ENCODE results near the gene KLK3. TPM values are rescaled to one million over a fixed set of nuclear protein-coding genes. Genes with fewer than 3 reads are reported as not detected.

KLK3 gene
- polyA plus RNA-seq, 2 of the 4 experiments (the other 2 are of a cell fraction), result not detected

- no peak for TF ChIP-seq CBX2 (IDR thresholded peaks at IDR 0.05; ENCODE audit: borderline replicate concordance, low read depth)
Measured at GRCh38 chr19:50833802-50834167, 20.9 kb upstream of the KLK3 start (continued).

- peak in 1 of 2 experiments; percentile 51 for DNase-seq (ENCODE audit: low read depth in 1 of 2, low spot score in 1 of 2)
- 51% methylated on average over 13 of the region's 13 CpGs for WGBS (ENCODE audit: missing lambda C conversion rate)
- H3K27ac ChIP-seq, result peak overlapping the region; percentile 64 to 83
Measured at GRCh38 chr19:50835103-50835784, 19.5 kb upstream of the KLK3 start.

GRCh38 chr19:50835785-50836542, 18.8 kb upstream of the KLK3 start:
- Histone ChIP-seq H3K4me3 (peak overlapping the region; percentile 56), H3K9me3 (no peaks in the 10 kb centered on the region), H3K27ac (peak overlapping the region; percentile 64 to 83), H3K4me2 (peak overlapping the region; percentile 91), H3K4me1 (peaks cover 9% of the 10 kb centered on the region; the same call in 1 of the 3 replicates)
- FAIRE-seq (no peak), DNase-seq (ENCODE audit: low read depth in 1 of 2, low spot score in 1 of 2) (peak; percentile 83 to 95), ATAC-seq (peak; percentile 83 to 96)
- POLR2A ChIA-PET, result no interaction called here
- CTCF ChIA-PET, result interaction anchor here (0.9 to 4.8 kb wide), 2 partner anchors 9 to 86 kb away, joined by 3 to 39 read pairs; no protein-coding TSS in a partner anchor
- 12% methylated on average over 35 of the region's 67 CpGs for WGBS (ENCODE audit: missing lambda C conversion rate)
- TF ChIP-seq JUN (IDR thresholded peaks at IDR 0.05), result peak in 1 of 2 experiments; percentile 54; a peak in 1 of 5 replicates
- no peak for TF ChIP-seq PBX3 (IDR thresholded peaks at IDR 0.05)
- no peak for TF ChIP-seq TP53 (CRISPR knock-in tag; IDR thresholded peaks at IDR 0.05)
- no peak for TF ChIP-seq HOXB5 (CRISPR knock-in tag; IDR thresholded peaks at IDR 0.05)
- no peak for TF ChIP-seq CEBPB (IDR thresholded peaks at IDR 0.05)
- TF ChIP-seq RAD21 (conservative IDR thresholded peaks at IDR 0.05 in 1 of 2, IDR thresholded peaks at IDR 0.05 in 1 of 2), result no peak
- no peak for TF ChIP-seq JUNB (IDR thresholded peaks at IDR 0.05)
- TF ChIP-seq ZSCAN20 (CRISPR knock-in tag; IDR thresholded peaks at IDR 0.05), result no peak
- TF ChIP-seq CBX2 (IDR thresholded peaks at IDR 0.05; ENCODE audit: borderline replicate concordance, low read depth), result no peak
- no peak for TF ChIP-seq REST (IDR thresholded peaks at IDR 0.05)
- peak; percentile 60; the same call in 1 of the 3 replicates for TF ChIP-seq BCL3 (IDR thresholded peaks at IDR 0.05)
- no peak for TF ChIP-seq KDM5A (IDR thresholded peaks at IDR 0.05)
- TF ChIP-seq E2F6 (IDR thresholded peaks at IDR 0.05; ENCODE audit: borderline replicate concordance, low read depth), result 0 out of 2 replicates have a peak, but pooled peaks have one; percentile 64
- no peak for TF ChIP-seq HOXA7 (CRISPR knock-in tag; IDR thresholded peaks at IDR 0.05)
- TF ChIP-seq HOXB13 (CRISPR knock-in tag; IDR thresholded peaks at IDR 0.05; ENCODE audit: low read depth), result no peak
- TF ChIP-seq POLR2AphosphoS2 (conservative IDR thresholded peaks at IDR 0.05; ENCODE audit: low read length), result no peak
- TF ChIP-seq FOXS1 (CRISPR knock-in tag; IDR thresholded peaks at IDR 0.05), result no peak
- no peak for TF ChIP-seq RARB (CRISPR knock-in tag; IDR thresholded peaks at IDR 0.05)
- TF ChIP-seq RFX5 (IDR thresholded peaks at IDR 0.05), result no peak
- TF ChIP-seq TFCP2L1 (CRISPR knock-in tag; IDR thresholded peaks at IDR 0.05), result no peak
- peak; percentile 97 for TF ChIP-seq POLR2A (IDR thresholded peaks at IDR 0.05; ENCODE audit: low read length)
- TF ChIP-seq USF2 (IDR thresholded peaks at IDR 0.05), result no peak
- TF ChIP-seq BHLHE40 (IDR thresholded peaks at IDR 0.05; ENCODE audit: low read depth, low read length), result no peak
- TF ChIP-seq CHD2 (IDR thresholded peaks at IDR 0.05; ENCODE audit: low read length, partially characterized antibody), result no peak
- TF ChIP-seq ZC3H11A (IDR thresholded peaks at IDR 0.05), result no peak
- TF ChIP-seq NR3C1 (IDR thresholded peaks at IDR 0.05), result no peak

More at GRCh38 chr19:50835103-50835784, 19.5 kb upstream of the KLK3 start:
- Histone ChIP-seq H3K4me3 (peak overlapping the region; percentile 56), H3K9me3 (no peaks in the 10 kb centered on the region), H3K4me2 (peak overlapping the region; percentile 91), H3K4me1 (peaks cover 9% of the 10 kb centered on the region; the same call in 1 of the 3 replicates)
- POLR2A ChIA-PET, result no interaction called here
- TF ChIP-seq PHF8 (IDR thresholded peaks at IDR 0.05; ENCODE audit: borderline replicate concordance, low read depth), result no peak
- 0 out of 2 replicates have a peak, but pooled peaks have one; percentile 23 for TF ChIP-seq RNF2 (IDR thresholded peaks at IDR 0.05; ENCODE audit: borderline replicate concordance, low read depth)
- CTCF ChIA-PET, result interaction anchor here (0.9 to 1.3 kb wide), 3 partner anchors 9 to 297 kb away, joined by 3 to 4 read pairs (median 3); no protein-coding TSS in a partner anchor
- FAIRE-seq (no peak), ATAC-seq (peak; percentile 40 to 55)

Data from A549 (cell line).